ENCODE results near the gene PDGFC. TPM values are rescaled to one million over a fixed set of nuclear protein-coding genes. Genes with fewer than 3 reads are reported as not detected.

The PDGFC gene
- total RNA-seq, 1 experiment from 2014 or later, result 14.5 TPM

DNA sequence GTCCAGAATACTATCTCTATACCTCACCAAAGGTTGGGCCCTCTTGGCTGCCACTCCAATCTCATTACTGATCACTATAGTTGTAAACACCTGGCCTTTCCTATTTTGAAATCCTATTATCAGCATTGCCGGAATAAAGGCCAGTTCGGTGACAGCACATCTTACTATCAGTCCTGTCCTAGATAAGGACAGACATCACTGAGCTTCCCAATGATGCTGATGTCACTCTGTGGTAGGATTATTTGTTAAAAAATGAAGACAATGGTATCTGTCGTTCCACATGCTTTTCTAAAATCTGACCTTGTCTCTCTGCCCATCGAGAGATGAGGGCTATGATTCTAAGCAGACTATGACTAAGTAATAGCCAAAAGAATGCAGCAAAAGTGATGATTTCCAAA is 260.4 kb downstream of the PDGFC start:
- Histone ChIP-seq H3K27ac (ENCODE audit: low read length) (no peak overlapping the region), H3K27me3 (ENCODE audit: control insufficient read depth, insufficient read depth, low read length) (no peaks in the 10 kb centered on the region), H3K4me3 (ENCODE audit: low read depth in 2 of 2, low read length in 2 of 2) (no peak overlapping the region), H3K9me3 (ENCODE audit: control insufficient read depth, insufficient read depth, low read depth, low read length) (no peaks in the 10 kb centered on the region), H3K36me3 (ENCODE audit: control insufficient read depth, insufficient read depth, low read length) (no peaks in the 10 kb centered on the region), H3K4me1 (ENCODE audit: control insufficient read depth, insufficient read depth, low read length) (no peaks in the 10 kb centered on the region)
- in situ Hi-C loops (cut with HindIII; ENCODE audit: low pct_unique_long_range_greater_than_20kb, low sequenced_read_pairs), result no loop called here
- DNase-seq (ENCODE audit: low read depth, low spot score) (no peak), ATAC-seq (no peak)
- no TSS peak for BruUV-seq (replicated peaks)
- TF ChIP-seq, protein P1, sequence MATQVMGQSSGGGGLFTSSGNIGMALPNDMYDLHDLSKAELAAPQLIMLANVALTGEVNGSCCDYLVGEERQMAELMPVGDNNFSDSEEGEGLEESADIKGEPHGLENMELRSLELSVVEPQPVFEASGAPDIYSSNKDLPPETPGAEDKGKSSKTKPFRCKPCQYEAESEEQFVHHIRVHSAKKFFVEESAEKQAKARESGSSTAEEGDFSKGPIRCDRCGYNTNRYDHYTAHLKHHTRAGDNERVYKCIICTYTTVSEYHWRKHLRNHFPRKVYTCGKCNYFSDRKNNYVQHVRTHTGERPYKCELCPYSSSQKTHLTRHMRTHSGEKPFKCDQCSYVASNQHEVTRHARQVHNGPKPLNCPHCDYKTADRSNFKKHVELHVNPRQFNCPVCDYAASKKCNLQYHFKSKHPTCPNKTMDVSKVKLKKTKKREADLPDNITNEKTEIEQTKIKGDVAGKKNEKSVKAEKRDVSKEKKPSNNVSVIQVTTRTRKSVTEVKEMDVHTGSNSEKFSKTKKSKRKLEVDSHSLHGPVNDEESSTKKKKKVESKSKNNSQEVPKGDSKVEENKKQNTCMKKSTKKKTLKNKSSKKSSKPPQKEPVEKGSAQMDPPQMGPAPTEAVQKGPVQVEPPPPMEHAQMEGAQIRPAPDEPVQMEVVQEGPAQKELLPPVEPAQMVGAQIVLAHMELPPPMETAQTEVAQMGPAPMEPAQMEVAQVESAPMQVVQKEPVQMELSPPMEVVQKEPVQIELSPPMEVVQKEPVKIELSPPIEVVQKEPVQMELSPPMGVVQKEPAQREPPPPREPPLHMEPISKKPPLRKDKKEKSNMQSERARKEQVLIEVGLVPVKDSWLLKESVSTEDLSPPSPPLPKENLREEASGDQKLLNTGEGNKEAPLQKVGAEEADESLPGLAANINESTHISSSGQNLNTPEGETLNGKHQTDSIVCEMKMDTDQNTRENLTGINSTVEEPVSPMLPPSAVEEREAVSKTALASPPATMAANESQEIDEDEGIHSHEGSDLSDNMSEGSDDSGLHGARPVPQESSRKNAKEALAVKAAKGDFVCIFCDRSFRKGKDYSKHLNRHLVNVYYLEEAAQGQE (IDR thresholded peaks at IDR 0.05; ENCODE audit: insufficient read depth in 1 of 2, low read depth in 2 of 2, low read length in 1 of 2), result no peak
- TF ChIP-seq SIN3A (IDR thresholded peaks at IDR 0.05; ENCODE audit: borderline replicate concordance, insufficient read depth, low read depth, low read length) (no peak), POLR2AphosphoS5 (IDR thresholded peaks at IDR 0.05; ENCODE audit: low read depth, low read length) (no peak), TCF7L2 (IDR thresholded peaks at IDR 0.05; ENCODE audit: low read depth, low read length) (no peak)
- TF ChIP-seq, protein P2, sequence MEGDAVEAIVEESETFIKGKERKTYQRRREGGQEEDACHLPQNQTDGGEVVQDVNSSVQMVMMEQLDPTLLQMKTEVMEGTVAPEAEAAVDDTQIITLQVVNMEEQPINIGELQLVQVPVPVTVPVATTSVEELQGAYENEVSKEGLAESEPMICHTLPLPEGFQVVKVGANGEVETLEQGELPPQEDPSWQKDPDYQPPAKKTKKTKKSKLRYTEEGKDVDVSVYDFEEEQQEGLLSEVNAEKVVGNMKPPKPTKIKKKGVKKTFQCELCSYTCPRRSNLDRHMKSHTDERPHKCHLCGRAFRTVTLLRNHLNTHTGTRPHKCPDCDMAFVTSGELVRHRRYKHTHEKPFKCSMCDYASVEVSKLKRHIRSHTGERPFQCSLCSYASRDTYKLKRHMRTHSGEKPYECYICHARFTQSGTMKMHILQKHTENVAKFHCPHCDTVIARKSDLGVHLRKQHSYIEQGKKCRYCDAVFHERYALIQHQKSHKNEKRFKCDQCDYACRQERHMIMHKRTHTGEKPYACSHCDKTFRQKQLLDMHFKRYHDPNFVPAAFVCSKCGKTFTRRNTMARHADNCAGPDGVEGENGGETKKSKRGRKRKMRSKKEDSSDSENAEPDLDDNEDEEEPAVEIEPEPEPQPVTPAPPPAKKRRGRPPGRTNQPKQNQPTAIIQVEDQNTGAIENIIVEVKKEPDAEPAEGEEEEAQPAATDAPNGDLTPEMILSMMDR (IDR thresholded peaks at IDR 0.05), result no peak
- intact Hi-C loops (cut with micrococcal nuclease; ENCODE audit: unreplicated experiment), result no loop called here
- ChIA-PET POLR2A (no interaction called here), CTCF (no interaction called here)

Other genes starting within 250 kb of the PDGFC start
- gene GLRB, start 104.4 kb upstream of the PDGFC start, total RNA-seq (2021; ENCODE audit: unreplicated experiment), result 1.8 TPM
- not detected for gene GRIA2, start 248.9 kb upstream of the PDGFC start, total RNA-seq (2021; ENCODE audit: unreplicated experiment)

Data from Panc1 (cell line).